Measurements from ENCODE around the gene SMARCD3. TPM values are rescaled to one million over a fixed set of nuclear protein-coding genes. Genes with fewer than 3 reads are reported as not detected.

Gene SMARCD3
- total RNA-seq, 1 donor from 2014 or later = 105 TPM

DNA sequence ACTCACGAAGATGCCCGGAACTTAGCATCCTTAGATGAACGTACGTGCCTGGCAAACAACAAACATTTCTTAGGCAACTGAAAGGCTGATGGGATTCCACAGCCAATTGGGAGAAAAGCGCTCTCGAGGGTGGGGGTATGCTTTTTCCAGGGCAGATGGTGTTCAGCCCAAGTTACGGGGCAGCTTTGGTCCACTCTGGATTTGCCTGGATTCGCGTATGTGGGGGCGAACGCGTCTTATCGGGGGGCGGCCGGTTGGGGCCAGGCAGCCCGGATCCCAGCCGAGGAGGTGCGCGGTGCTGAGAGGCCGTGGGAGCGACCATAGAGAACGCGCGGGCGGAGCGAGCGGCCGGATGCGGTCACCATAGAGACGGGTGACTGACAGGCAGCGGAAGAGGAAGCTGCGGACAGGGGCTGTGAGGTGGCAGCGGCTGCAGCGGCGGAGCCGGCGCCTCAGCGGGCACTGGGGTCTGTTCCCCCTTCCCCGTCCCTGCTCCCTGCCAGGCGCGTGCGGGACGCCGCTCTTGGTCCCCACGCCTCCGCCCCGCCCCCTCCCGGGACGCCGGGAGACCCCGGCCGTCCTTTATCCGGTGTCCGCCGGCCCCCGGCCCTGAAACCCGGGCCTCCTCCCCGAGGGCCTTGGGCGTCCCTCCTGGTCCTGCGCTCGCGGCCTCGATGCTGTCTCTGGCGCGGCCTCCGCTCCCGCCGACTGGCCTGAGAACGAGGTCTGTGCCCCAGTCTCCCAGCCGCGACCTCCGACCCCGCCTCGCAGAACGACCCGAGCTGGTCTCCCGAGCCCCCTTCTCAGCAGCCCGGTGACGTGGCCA, 16.2 kb downstream of the SMARCD3 start, which contains the start of gene CHPF2:
TSS of gene CHPF2 (plus strand) at position 393 of the 826 bp plus-strand sequence. CDS start 1,529 bp downstream, outside the sequence.
- Histone ChIP-seq H3K36me3 (peaks cover 27% of the 10 kb centered on the region in 2 donors), H3K9me3 (no peaks in the 10 kb centered on the region), H3K27ac (peak within 1 kb of the TSS; percentile 93), H3K4me1 (peaks cover 7 to 8% of the 10 kb centered on the region in 2 donors), H3K27me3 (no peaks in the 10 kb centered on the region), H3K4me3 (peak within 1 kb of the TSS; percentile 91 to 99)
- TF ChIP-seq, protein P1, sequence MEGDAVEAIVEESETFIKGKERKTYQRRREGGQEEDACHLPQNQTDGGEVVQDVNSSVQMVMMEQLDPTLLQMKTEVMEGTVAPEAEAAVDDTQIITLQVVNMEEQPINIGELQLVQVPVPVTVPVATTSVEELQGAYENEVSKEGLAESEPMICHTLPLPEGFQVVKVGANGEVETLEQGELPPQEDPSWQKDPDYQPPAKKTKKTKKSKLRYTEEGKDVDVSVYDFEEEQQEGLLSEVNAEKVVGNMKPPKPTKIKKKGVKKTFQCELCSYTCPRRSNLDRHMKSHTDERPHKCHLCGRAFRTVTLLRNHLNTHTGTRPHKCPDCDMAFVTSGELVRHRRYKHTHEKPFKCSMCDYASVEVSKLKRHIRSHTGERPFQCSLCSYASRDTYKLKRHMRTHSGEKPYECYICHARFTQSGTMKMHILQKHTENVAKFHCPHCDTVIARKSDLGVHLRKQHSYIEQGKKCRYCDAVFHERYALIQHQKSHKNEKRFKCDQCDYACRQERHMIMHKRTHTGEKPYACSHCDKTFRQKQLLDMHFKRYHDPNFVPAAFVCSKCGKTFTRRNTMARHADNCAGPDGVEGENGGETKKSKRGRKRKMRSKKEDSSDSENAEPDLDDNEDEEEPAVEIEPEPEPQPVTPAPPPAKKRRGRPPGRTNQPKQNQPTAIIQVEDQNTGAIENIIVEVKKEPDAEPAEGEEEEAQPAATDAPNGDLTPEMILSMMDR (IDR thresholded peaks at IDR 0.05) = no peak
- DNase-seq (ENCODE audit: low spot score in 2 of 2) = peak; percentile 72 to 95
- intact Hi-C loops (cut with DNase I) = loop anchor here (1.0 kb wide), 2 partner anchors 17 to 109 kb away; partner anchors contain the start of gene NUB1

GRCh38 chr7:151231080-151231479, 17.4 kb downstream of the SMARCD3 start:
- DNase-seq (ENCODE audit: low spot score in 2 of 2) = no peak
- TF ChIP-seq, protein P1 (IDR thresholded peaks at IDR 0.05) = no peak
- H3K4me3 ChIP-seq = peak overlapping the region in 1 of 2 donors; percentile 91
- H3K27ac ChIP-seq = no peak overlapping the region
- peaks cover 15 to 16% of the 10 kb centered on the region in 2 donors for H3K36me3 ChIP-seq
- H3K27me3 ChIP-seq = no peaks in the 10 kb centered on the region
- no peaks in the 10 kb centered on the region for H3K9me3 ChIP-seq
- peaks cover 10 to 12% of the 10 kb centered on the region in 2 donors for H3K4me1 ChIP-seq
- intact Hi-C loops (cut with DNase I) = no loop called here

GRCh38 chr7:151229249-151229648, 19.2 kb downstream of the SMARCD3 start:
- intact Hi-C loops (cut with DNase I) = loop anchor here (5.0 kb wide), 1 partner anchor 73 kb away; no protein-coding TSS in a partner anchor

GRCh38 chr7:151228024-151228866, 20.2 kb downstream of the SMARCD3 start:
- TF ChIP-seq, protein P1 (IDR thresholded peaks at IDR 0.05) = no peak
- Histone ChIP-seq H3K4me1 (peaks cover 7 to 12% of the 10 kb centered on the region in 2 donors), H3K27ac (peak overlapping the region; percentile 63 to 72), H3K27me3 (no peaks in the 10 kb centered on the region), H3K4me3 (peak overlapping the region; percentile 79 to 94), H3K36me3 (peaks cover 13 to 16% of the 10 kb centered on the region in 2 donors), H3K9me3 (no peaks in the 10 kb centered on the region)
- DNase-seq (ENCODE audit: low spot score in 2 of 2) = no peak
- intact Hi-C loops (cut with DNase I) = loop anchor here (5.0 kb wide), 1 partner anchor 74 kb away; no protein-coding TSS in a partner anchor

More at GRCh38 chr7:151229249-151229648, 19.2 kb downstream of the SMARCD3 start:
- H3K9me3 ChIP-seq = no peaks in the 10 kb centered on the region
- no peaks in the 10 kb centered on the region for H3K27me3 ChIP-seq
- no peak for DNase-seq (ENCODE audit: low spot score in 2 of 2)
- H3K4me1 ChIP-seq = peaks cover 15 to 16% of the 10 kb centered on the region in 2 donors
- TF ChIP-seq, protein P1 (IDR thresholded peaks at IDR 0.05) = no peak
- no peak overlapping the region for H3K4me3 ChIP-seq
- H3K36me3 ChIP-seq = peaks cover 4 to 6% of the 10 kb centered on the region in 2 donors
- no peak overlapping the region for H3K27ac ChIP-seq

Data from ascending aorta (tissue), 2 donors.